Measurements from ENCODE around the gene OSBPL5.
A peak's percentile ranks its signal among the peaks of the same experiment; 100 is the strongest.
"Not testable (repeated sequence)": the region's sequence is repeated elsewhere in the genome, so short reads cannot be mapped to it uniquely, and the experiment has no call there.

Gene OSBPL5

DNA sequence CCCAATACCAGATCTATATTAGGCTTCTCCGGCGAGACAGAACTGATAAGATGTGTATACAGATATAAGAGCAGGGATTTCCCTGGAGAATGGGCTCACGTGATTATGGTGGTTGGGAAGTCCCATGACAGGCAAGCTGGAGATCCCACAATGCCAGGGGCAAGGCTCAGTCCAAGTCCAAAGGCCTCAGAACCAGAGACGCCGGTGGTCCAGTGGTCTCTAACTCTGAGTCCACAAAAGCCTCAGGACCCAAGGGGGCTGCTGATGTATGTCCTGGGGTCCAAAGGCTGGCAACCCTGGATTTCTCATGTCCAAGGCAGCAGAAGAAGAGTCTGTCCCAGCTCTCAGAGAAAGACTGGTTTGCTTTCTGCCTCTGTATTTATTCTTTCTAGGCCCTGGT, 15.8 kb upstream of the OSBPL5 start:
- DNase-seq, result no peak

DNA sequence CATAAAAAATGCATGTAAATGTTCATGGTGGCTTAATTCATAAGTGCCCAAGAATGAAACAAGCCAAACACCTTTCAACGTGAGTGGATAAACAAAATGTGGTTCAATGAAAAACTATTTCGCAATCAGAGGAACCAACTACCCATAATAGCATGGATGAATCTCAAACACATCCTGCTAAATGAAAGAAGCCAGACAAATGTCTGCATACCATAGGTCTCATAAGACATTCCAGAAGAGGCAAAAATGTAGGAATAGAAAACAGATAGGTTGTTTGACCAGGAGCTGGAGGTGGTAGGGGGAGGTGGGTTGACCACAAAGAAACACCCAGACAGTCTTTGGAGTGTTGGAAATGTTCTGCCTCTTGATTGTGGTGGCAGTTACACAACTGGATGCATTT, 13.2 kb upstream of the OSBPL5 start:
- peak; percentile 83 for DNase-seq

DNA sequence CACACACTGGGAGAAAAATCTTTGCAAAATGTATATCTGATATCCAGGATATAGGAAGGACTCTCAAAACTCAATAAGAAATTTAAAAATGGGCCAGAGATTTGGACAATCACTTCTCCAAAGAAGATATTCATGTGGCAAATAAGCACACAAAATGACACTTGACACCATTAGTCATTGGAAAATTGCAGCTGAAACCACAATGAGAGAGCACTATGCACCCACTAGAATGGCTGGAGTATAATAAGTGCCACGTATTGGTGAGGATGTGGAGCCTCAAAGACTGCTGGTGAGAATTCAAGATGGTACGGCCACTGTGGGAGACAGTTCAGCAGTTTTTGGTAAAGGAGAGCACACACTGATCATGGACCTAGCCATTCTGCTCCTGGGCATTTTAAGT, 12.8 kb upstream of the OSBPL5 start:
- DNase-seq, result no peak

DNA sequence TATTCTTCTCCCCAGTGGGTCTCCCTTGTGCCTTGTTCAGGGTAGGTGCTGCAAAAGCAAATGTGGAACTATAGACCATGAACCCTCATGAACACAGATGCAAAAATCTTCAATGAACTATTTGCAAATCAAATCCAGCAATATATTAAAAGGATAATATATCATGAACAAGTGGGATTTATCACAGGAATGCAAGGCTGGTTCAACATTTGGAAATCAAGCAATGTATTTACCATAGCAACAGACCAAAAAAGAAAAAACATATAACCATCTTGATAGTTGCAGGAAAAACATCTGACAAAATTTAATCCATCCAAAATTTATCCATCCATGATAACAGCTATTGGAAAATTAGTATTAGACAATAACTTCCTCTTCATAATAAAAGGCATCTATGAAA, 11.4 kb upstream of the OSBPL5 start:
- no peak for DNase-seq

DNA sequence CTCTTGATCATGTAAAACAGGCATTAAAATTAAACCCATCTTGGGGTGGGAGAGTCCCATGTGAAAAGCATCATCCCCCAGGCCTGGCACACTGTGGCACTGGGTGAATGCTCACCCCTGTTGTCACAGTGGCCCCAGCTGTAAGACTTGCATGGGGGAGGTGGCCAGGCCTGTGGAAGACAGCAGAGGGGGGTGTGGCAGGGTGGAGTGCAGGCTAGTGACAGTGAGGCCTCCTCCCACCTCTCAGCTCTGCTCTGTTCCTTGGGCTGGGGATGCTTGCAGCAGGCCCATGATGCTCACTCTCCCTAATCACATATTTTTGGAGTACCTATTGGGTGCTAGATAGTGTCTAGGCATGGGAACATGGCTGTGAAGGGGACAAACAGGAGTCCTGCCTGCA, 10.1 kb upstream of the OSBPL5 start:
- no peak for DNase-seq

DNA sequence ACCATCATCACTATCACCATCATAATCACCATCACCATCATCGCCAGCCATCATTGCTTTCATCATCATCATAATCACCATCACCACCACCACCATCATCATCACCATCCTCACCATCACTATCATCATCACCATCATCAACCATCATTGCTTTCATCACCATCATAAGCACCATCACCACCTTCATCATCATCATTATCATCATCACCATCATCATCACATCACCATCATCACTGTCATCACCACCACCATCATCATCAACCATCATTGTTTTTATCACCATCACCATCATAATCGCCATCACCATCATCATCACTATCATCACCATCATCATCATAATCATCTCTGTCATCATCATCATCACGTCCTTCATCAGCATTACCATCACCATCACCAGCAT, 9.3 kb upstream of the OSBPL5 start:
- DNase-seq, result no peak

DNA sequence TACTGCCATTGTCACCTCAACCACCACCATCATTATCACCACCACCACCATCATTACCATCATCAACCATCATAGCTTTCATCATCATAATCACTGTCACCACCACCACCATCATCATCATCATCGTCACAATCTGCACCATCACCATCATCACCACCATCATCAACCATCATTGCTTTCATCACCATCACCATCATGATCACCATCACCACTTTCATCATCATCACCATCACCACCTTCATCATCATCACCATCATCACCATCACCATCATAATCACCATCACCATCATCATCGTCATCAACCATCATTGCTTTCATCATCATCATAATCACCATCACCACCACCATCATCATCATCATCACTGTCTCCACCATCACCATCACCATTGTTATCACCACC, 8.7 kb upstream of the OSBPL5 start:
- no peak for DNase-seq

DNA sequence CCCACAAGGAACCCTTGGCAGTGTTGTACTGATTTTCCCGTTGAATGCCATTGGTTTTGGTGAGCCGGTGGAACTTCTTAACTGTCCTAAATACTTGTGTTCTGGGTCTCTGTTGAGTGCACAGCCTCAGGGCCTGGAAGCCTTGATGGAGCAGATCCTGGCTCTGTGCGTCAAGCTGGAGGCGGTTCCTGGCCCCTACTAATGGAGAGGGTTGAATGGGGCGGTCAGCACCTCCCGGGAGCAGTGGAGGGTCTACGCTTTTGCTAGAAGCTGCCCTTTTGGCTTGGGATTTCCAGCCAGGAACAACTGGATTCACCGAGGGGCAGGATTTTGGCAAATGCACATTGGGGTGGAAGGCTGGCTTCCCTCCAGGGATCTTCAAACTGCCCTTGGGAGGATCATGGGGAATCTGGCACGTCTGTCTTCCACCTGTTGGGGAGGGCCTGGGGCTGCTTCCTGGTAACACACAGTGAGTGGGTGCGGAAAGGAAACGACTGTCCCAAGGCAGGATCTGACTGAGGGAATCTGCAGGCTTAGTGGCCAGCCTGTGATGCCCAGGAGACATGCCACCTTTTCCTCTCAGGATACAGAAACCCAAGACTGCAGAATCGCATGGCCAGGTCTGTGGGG, 6.9 kb upstream of the OSBPL5 start:
- DNase-seq, result no peak

DNA sequence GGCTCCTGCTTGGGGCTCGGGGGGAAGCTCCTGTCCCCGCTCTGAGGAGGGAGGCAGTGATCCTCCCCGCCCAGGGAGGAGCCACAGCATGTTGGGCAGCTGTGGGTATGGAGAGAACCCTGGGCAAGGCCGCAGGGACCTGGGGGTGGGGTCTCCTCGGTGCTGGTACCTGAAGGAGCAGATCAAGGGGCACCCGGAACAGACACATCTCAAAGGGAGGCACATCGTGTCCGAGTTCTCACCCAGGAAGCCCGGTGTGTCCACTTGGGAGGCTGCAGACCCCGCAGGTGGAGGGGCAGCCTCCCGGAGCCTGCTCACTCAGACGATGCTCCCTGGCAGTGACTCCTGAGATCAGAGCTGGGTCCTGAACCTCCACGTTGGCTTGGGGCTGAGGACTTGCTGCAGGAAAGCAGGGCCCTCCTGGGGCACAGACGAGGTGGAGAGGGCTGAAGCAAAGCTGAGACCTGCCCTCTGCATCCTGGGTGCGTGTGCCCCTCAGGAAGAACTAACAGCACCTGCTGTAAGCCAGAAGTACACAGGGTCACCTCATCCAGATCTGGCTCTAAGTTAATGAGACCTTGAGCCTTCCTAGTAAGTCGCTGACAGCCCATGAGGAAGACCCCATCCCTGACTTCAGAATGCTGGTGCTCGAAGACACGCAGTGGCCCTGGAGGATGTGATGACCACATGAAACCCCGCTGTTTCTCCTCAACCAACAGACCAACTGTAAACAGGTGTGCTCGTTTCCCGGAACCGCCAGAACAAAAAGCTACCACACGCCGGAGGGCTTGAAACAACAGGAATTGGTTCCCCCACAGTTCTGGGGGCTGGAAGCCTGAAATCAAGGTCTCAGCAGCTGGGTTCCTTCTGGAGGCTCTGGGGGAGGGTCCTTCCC, 5.9 kb upstream of the OSBPL5 start:
- no peak for DNase-seq

DNA sequence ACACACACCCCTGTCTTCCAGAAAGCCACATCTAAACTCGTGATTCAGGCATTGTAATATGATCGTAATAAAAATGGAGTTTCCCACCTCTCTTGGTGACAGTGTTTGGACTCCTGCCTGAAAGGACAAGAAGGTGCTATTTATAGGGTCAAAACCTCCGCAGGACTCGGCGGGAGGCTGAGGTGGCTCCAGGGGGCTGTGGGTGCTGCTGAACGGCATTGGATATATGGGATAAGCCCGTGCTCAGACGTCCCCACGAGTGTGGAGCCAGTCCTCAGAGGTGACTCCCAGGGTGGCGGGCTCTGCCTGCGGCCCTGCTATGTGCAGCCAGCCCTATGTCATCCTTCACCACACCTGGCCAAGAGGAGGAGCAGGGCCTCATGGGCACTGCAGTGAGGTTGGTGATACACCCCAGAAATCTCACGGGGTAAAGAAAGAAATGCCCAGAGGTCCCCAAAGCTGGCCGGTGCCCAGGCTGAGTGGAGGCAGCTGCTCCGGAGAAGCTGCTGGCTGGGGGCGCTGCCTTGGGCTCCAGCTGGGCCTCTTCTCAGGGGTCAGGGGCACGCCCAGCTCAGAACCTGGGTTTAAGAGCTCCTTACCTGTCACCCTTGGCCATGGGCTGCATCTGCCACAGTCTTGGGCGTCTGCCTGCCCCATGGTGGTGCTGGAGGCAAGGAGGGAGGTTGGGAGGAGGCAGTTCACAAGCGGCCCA, 5.1 kb upstream of the OSBPL5 start:
- DNase-seq, result no peak

DNA sequence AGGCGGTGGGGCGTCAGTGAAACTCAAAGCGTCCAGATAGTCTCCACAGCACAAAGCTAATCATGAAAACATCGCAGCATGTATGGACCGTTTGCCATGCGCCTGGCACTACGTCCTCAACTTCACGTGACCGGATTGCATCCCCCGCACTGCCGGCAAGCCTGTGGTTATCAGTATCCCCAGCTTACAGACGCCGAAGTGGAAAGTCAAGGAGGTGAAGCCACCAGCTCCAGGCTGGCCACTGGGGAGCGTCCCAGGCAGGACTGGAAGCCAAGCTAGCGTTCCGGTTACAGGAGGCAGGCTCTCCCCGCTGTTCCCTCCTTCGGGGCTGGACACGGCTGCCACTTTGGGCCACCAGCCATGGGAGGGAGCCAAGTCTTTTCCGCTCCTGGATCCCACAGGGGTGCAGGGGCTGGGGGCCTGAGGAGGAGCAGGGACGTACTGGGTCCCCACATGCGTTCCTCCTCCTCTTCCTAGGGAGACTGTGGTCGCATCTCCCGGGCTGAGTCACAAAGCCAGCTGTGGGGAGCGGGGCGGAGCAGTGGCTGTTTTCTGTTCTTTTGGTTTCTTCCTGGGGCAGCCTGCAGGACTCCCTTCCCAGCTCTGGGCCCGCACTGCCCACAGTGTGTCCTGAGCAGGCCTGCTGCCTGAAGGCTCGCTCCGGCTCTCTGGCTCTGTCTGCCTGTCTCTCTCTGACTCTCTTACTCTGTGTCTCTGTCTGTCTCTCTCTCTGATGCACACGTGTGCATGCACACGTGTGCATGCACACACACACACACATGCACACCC, 4.3 kb upstream of the OSBPL5 start:
- peak; percentile 59 for DNase-seq

DNA sequence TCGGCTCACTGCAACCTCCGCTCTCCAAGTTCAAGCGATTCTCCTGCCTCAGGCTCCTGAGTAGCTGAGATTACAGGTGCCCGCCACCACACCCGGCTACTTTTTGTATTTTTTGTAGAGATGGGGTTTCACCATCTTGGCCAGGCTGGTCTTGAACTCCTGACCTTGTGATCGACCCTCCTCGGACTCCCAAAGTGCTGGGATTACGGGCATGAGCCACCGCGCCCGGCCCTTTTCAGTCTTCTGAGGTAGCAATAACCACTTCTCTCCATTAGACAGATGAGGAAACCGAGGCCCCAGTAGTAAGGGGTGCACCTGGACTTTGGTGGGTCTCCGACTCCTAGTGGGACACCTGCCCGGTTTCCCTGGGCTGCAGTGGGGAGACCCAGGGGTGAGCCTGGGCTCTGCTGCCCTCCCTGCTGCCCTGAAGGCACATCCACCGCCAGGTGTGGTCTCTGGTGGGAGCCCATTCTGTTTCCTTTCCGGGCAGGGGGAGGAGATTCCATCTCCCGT, 3.7 kb upstream of the OSBPL5 start:
- DNase-seq, result not testable (repeated sequence)

DNA sequence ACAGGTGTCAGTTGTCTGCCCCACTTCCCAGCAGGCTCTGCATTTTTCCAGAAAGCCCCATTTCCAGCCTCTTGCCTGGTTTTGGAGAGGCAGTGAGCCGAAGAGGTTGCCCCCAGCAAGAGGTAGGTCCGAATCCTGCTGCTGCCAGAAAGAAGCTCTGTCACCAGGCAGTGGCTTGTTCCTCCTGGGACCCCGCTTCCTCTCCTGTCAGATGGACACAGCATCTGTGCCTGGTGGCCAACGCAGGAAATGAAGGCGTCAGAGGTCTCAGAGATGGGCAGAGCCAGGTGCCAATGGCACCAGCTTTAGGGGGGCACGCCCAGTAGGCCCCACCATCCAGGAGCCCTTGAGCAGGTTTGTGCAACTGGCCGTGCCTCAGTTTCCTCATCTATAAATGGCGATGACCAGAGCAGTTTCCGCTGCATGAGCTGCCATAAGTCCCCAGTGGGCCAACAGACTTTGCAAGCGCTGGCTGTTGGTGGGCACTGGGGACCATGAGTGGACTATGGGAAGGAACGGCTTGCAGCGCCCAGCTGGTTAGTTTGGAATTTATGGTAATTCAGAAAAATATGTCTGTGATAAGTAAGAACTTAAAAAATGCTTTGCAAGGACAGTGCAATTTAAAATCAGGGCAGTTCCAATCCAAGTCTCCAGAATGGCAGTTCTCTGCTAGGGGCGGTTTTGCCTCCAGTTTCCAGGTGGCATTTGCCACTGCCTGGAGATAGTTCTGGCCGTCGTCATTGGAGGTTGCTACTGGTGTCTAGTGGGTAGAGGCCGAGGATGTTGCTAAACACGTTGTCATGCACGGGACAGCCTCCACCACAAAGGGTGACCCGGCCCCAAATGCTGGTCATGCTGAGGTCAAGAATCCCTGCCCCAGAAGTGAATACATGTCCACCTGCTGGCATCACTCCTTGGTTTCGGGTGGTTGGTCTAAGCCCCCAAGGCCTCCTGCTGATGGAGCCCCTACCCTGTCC, 2.3 kb upstream of the OSBPL5 start:
- DNase-seq, result no peak

DNA sequence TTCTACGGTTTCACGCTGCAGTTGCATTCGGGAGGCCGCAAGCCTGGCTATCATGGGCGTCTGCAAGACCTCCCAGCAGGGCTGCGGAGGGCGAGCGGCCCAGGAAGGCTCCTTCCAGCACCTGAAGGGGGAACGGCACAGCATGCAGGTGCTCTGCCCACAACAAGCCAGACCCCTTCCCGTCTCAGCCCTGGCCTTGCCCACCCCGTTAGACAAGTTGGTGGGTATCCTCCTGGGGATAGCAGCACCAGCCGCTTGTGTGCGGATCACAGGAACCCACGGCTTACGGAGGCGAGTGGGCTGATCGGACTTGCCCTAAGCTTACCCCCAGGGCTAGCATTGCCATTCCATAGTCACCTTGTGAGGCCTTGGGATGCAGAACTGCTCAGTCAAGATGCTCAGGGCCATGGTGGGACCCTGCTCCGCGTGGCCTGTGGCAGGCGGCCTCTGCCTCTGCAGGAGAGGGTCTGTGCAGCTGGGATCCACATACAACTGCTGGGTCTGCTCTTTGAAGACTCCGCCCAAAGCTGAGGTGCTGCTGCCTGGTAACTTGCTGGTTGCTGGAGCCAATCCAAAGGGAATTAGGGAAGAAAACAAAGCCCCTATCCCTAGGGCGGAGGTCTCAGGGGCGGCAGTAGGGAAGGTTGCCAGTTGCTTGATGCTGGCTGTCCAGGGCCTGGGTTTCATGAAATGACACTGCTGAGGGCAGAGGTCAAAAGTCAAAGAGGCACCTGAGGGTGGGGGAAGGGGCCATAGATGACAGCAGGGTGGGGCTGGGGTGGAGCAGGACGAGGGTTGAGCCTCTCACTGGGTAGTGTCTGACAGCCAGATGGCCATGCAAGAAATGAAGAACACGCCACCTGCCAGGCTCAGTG, 1.4 kb upstream of the OSBPL5 start:
- DNase-seq, result no peak

DNA sequence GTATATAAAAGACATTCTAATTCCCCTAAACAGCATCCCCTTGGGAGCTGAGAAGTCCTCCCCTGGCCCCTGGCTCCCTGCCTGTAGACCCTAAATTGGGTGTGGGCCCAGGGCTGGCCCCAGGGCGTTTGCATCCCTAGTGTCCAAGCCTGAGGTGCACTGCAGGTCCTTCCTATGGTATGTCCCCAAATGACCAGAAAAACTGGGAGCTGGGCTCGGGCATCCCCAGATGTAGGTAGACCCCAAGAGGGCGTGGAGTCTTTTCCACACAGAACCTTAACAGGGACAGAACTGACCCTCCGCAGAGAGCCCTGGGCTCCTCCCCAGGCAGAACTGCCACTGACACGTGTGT, 782 bp upstream of the OSBPL5 start:
- no peak for DNase-seq

DNA sequence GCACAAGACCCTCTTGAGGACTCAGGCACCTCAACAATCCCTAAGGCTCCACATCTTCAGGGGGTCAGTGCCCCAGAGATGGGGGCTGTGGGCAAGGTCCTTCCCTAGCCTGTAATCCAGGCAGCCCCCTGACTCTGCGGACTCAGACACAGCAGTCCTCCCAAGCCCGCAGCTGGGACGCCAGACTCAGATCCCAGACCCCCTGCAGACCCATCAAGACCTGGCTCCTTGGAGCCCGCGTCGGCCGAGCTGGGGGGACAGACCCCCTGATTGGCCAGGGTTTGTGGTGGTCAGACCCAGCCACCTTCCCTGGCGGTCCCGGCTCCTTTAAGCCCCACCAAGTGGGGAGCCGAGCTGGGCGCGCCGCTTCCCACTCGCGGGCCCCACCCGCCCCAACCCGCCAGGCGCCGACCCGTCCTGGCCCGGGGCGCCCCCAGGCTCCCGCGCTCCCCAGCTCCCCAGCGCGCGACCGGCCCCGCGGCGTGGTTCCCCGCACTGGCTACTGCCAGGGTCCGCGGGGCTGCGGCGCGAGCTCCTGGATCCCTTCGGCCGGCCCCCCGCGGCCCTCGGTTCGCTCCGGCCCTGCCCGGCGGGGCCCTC, 458 bp downstream of the OSBPL5 start:
- DNase-seq, result no peak

DNA sequence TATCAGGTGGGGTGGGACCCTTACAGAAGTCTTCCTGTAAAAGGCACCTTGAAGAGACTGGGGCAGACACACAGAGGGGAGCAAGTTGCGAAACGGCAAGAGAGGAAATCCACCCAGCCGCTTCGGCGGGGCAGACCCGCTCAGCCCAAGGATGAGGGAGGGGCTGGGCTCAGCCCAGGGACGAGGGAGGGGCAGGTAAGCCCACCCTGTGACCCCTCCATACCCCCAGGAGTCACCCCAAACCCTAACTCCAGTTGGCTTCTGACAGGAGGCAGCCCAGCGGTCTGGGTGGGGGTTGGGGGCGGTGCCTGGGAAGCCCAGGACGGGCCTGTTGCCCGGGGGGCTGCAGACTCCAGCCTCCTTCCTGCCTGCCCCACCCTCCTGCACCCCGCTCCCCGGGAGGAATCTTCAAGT, 965 bp downstream of the OSBPL5 start:
- no peak for DNase-seq

DNA sequence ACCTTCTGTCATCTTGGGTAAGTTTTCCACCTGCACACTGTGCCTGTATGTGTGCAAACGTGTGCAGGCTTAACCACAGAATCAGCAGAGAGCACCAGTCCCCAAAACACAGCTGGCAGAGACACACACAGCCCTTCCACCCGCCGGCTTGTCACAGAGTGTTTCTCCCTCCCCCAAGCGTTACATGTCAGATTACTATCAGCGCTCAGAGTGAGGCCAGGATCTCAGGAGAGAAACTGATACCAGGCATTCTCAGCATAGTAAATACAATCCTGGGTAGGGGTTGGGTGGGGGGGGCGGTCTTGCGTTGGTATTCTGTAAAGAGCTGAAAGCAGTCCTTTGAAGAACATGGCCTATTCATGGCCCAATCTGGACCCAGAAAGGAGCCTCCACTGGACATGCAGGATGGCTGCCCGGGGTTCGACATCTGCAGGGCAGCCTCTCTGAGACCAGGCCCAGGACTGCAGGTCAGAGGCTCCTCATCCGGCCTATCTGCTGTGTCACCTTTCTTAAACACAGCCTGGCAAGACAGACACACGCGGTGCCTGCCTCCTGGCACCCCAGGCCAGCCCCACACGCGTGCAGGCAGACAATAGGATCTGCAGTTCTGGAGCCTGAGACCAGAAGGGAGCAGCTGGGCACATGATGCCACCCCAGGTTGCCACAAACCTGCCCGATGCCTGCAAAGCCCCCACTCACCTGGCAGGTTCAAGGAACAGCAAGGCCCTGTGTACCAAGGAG, 1.7 kb downstream of the OSBPL5 start:
- DNase-seq, result no peak
